IMR-90 (cell line): ENCODE data around the gene CPSF4L. TPM values are rescaled to one million over a fixed set of nuclear protein-coding genes. Genes with fewer than 3 reads are reported as not detected.
A peak's percentile ranks its signal among the peaks of the same experiment; 100 is the strongest.

ENCODE experiments used
- ATAC-seq: fragments of 200-7000 bp; cut with Tn5 transposase; 2 replicates; pipeline ENCODE4 v1.9.1; 2020; ENCODE audit warnings: low read depth, mild to moderate bottlenecking, moderate library complexity
- BruUV-seq: library from RNA; stranded (reverse); fragments of 400-500 nt; replicated peaks from 2 replicates; lab custom pipeline; 2021; lab: Mats Ljungman, UMichigan
- CTCF ChIA-PET: fragments of 300-600 bp; formaldehyde crosslinking; extraction: SDS; loops from one replicate; lab custom pipeline; 2021; ENCODE audit warnings: antibody characterized with exemption; lab: Yijun Ruan, JAX
- POLR2A ChIA-PET: fragments of 300-600 bp; sonication (Branson Sonifier 250); formaldehyde crosslinking; loops from one replicate; lab custom pipeline; 2022; ENCODE audit warnings: antibody characterized with exemption; ENCODE audit not compliant: unreplicated experiment; lab: Charles Lee
- DNase-seq: peaks from one replicate; pipeline ENCODE4 v3.0.0; 2013
- H2AFZ ChIP-seq: replicated peaks from 2 replicates; pipeline ENCODE3; 2013; ENCODE audit warnings: low read length, mild to moderate bottlenecking; ENCODE audit not compliant: poor library complexity
- H2AK5ac ChIP-seq: 2 replicates; pipeline ENCODE4 v1.6.1; 2013; ENCODE audit warnings: low read depth, low read length, inconsistent platforms
- H2AK9ac ChIP-seq: replicated peaks from 2 replicates; pipeline ENCODE3; 2013; ENCODE audit warnings: mild to moderate bottlenecking, low read depth, low read length, moderate library complexity; ENCODE audit not compliant: poor library complexity
- H2BK120ac ChIP-seq: 2 replicates; pipeline ENCODE4 v1.6.1; 2013; ENCODE audit warnings: low read depth, low read length, inconsistent platforms
- H2BK15ac ChIP-seq: 3 replicates; pipeline ENCODE4 v1.6.1; 2013; ENCODE audit warnings: low read depth, low read length, inconsistent platforms
- H2BK20ac ChIP-seq: 2 replicates; pipeline ENCODE4 v1.6.1; 2013; ENCODE audit warnings: low read depth, mild to moderate bottlenecking, inconsistent platforms, low read length, moderate library complexity
- H2BK5ac ChIP-seq: 2 replicates; pipeline ENCODE4 v1.6.1; 2013; ENCODE audit warnings: mild to moderate bottlenecking, low read depth, low read length, inconsistent platforms; ENCODE audit not compliant: poor library complexity, severe bottlenecking
- H3K14ac ChIP-seq: replicated peaks from 2 replicates; pipeline ENCODE4 v1.6.1; 2013; ENCODE audit warnings: low read depth, low read length, inconsistent platforms
- H3K18ac ChIP-seq: 2 replicates; pipeline ENCODE4 v1.6.1; 2013; ENCODE audit warnings: low read depth, low read length, control low read depth
- H3K23ac ChIP-seq: 2 replicates; pipeline ENCODE4 v1.6.1; 2013; ENCODE audit warnings: low read depth, low read length, inconsistent platforms
- H3K27ac ChIP-seq: 2 replicates; pipeline ENCODE4 v1.5.1; 2013; ENCODE audit warnings: mild to moderate bottlenecking, control low read depth, low read length; ENCODE audit not compliant: insufficient read depth
- H3K27me3 ChIP-seq: 2 replicates; pipeline ENCODE4 v1.6.1; 2013; ENCODE audit warnings: low read length; ENCODE audit not compliant: control insufficient read depth, insufficient read depth
- H3K36me3 ChIP-seq: 2 replicates; pipeline ENCODE4 v1.6.1; 2013; ENCODE audit warnings: low read length, mixed read lengths; ENCODE audit not compliant: control insufficient read depth, insufficient read depth
- H3K4ac ChIP-seq: 2 replicates; pipeline ENCODE4 v1.6.1; 2013; ENCODE audit warnings: low read depth, low read length, inconsistent platforms
- H3K4me1 ChIP-seq: 2 replicates; pipeline ENCODE4 v1.6.1; 2013; ENCODE audit warnings: low read length, mixed read lengths; ENCODE audit not compliant: control insufficient read depth, insufficient read depth
- H3K4me2 ChIP-seq: 2 replicates; pipeline ENCODE4 v1.6.1; 2013; ENCODE audit warnings: low read depth, mild to moderate bottlenecking, control low read depth, low read length, moderate library complexity
- H3K4me3 ChIP-seq: 2 replicates; pipeline ENCODE4 v1.5.1; 2013; ENCODE audit warnings: low read depth, mild to moderate bottlenecking, control low read depth, low read length, moderate library complexity; ENCODE audit not compliant: insufficient read depth
- H3K56ac ChIP-seq: 2 replicates; pipeline ENCODE4 v1.6.1; 2013; ENCODE audit warnings: low read length, inconsistent platforms; ENCODE audit not compliant: insufficient read depth; ENCODE audit errors: extremely low read depth
- H3K79me1 ChIP-seq, 2 experiments: 2 replicates each; pipeline ENCODE4 v1.6.1; 2013; ENCODE audit warnings: low read length in 2 of 2, inconsistent platforms in 1 of 2, low read depth in 1 of 2
- H3K9ac ChIP-seq: 2 replicates; pipeline ENCODE4 v1.6.1; 2013; ENCODE audit warnings: low read depth, low read length, control low read depth
- H3K9me1 ChIP-seq: 2 replicates; pipeline ENCODE4 v1.6.1; 2013; ENCODE audit warnings: low read length, inconsistent platforms; ENCODE audit not compliant: insufficient read depth
- H3K9me3 ChIP-seq: 2 replicates; pipeline ENCODE4 v1.6.1; 2013; ENCODE audit warnings: low read length; ENCODE audit not compliant: control insufficient read depth, insufficient read depth
- H4K20me1 ChIP-seq: 2 replicates; pipeline ENCODE4 v1.6.1; 2013; ENCODE audit warnings: low read length, inconsistent platforms; ENCODE audit not compliant: insufficient read depth
- H4K5ac ChIP-seq: 2 replicates; pipeline ENCODE4 v1.6.1; 2013; ENCODE audit warnings: mild to moderate bottlenecking, low read depth, low read length, control low read depth
- H4K8ac ChIP-seq, 2 experiments: 2 replicates each; pipeline ENCODE4 v1.6.1; 2013; ENCODE audit warnings: low read depth in 2 of 2, low read length in 2 of 2, control low read depth in 1 of 2, inconsistent platforms in 1 of 2
- H4K91ac ChIP-seq: 2 replicates; pipeline ENCODE4 v1.6.1; 2013; ENCODE audit warnings: low read depth, low read length, inconsistent platforms; ENCODE audit not compliant: insufficient read depth
- BHLHE40 ChIP-seq: fragments of 150-350 bp; IDR thresholded peaks from 2 replicates; pipeline ENCODE4 v1.6.1; 2016; ENCODE audit warnings: mild to moderate bottlenecking, low read depth, low read length
- CEBPB ChIP-seq: IDR thresholded peaks from 2 replicates; pipeline ENCODE4 v1.6.1; 2012; ENCODE audit warnings: low read depth, low read length, improper control_type of control experiment
- CHD1 ChIP-seq: IDR thresholded peaks from 2 replicates; pipeline ENCODE4 v1.6.1; 2012; ENCODE audit warnings: low read depth, low read length, improper control_type of control experiment
- ELK1 ChIP-seq: fragments of 150-350 bp; IDR thresholded peaks from 2 replicates; pipeline ENCODE4 v1.6.1; 2016; ENCODE audit warnings: low read depth, mild to moderate bottlenecking, low read length, moderate library complexity, borderline replicate concordance
- FOS ChIP-seq: fragments of 150-350 bp; IDR thresholded peaks from 2 replicates; pipeline ENCODE4 v1.6.1; 2016; ENCODE audit warnings: low read depth, low read length
- MAFK ChIP-seq: IDR thresholded peaks from 2 replicates; pipeline ENCODE4 v1.6.1; 2012; ENCODE audit warnings: low read depth, low read length, improper control_type of control experiment
- MXI1 ChIP-seq: IDR thresholded peaks from 2 replicates; pipeline ENCODE4 v1.6.1; 2012; ENCODE audit warnings: low read depth, mild to moderate bottlenecking, low read length, moderate library complexity, borderline replicate concordance
- NFE2L2 ChIP-seq: fragments of 150-350 bp; IDR thresholded peaks from 2 replicates; pipeline ENCODE4 v1.6.1; 2016; ENCODE audit warnings: low read depth, mild to moderate bottlenecking, low read length
- RAD21 ChIP-seq: IDR thresholded peaks from 2 replicates; pipeline ENCODE4 v1.6.1; 2012; ENCODE audit warnings: low read length, improper control_type of control experiment
- RFX5 ChIP-seq: IDR thresholded peaks from 2 replicates; pipeline ENCODE4 v1.8.0; 2012; ENCODE audit warnings: low read depth, mild to moderate bottlenecking, low read length, moderate library complexity
- SMC3 ChIP-seq: fragments of 150-350 bp; IDR thresholded peaks from 2 replicates; pipeline ENCODE4 v1.6.1; 2016; ENCODE audit warnings: low read depth, mild to moderate bottlenecking, antibody characterized with exemption, low read length, moderate library complexity
- USF2 ChIP-seq: fragments of 150-350 bp; IDR thresholded peaks from 2 replicates; pipeline ENCODE4 v1.6.1; 2017; ENCODE audit warnings: mild to moderate bottlenecking, antibody characterized with exemption, low read length, low read depth
- WGBS, 2 experiments: methylation state at CpG; one replicate each; pipeline versions ENCODE4 v1.1.5 to v1.1.7; 2013; ENCODE audit warnings: missing lambda C conversion rate in 2 of 2; ENCODE audit not compliant: insufficient read length in 1 of 2; ENCODE audit errors: extremely low coverage in 2 of 2; 5-methylcytosine and 5-hydroxymethylcytosine counted together
- dilution Hi-C: fragments of 300-500 bp; cut with HindIII; formaldehyde crosslinking; loops from one replicate; pipeline ENCODE4 v1.14.3; 2018; ENCODE audit warnings: low sequenced_read_pairs; ENCODE audit not compliant: unreplicated experiment
- in situ Hi-C: fragments of 300-500 bp; cut with MboI; formaldehyde crosslinking; loops from 3 replicates; pipeline ENCODE4 v1.14.3; 2019; ENCODE audit warnings: low sequenced_read_pairs, inconsistent platforms, mixed read lengths
- intact Hi-C: fragments of 100-400 bp; cut with micrococcal nuclease; formaldehyde crosslinking; loops from 2 replicates; pipeline ENCODE4 v1.10.0; 2022
- polyA plus RNA-seq, 3 experiments: library from polyadenylated mRNA; depleted of rRNA; stranded (reverse); fragments of >200 nt; gene quantifications; 2 replicates each; pipeline ENCODE4 v1.2.3, GENCODE V29; 2012; ENCODE audit warnings: low replicate concordance in 1 of 3
- total RNA-seq: library from RNA; depleted of rRNA; stranded (reverse); fragments of >200 nt; gene quantifications from 2 replicates; pipeline ENCODE4 v1.2.3, GENCODE V29; 2012

Gene CPSF4L
- total and polyA plus RNA-seq, 2 of the 4 experiments (the other 2 are of a cell fraction) = not detected

- no peak for ATAC-seq
- H3K27me3 ChIP-seq = no peaks in the 10 kb centered on the region
- CTCF ChIA-PET = interaction anchor here (0.7 to 1.6 kb wide), 2 partner anchors 502 to 671 kb away, joined by 3 to 4 read pairs; no protein-coding TSS in a partner anchor
Measured at GRCh38 chr17:73227379-73227778, 34.3 kb downstream of the CPSF4L start.

More at GRCh38 chr17:73227379-73227778, 34.3 kb downstream of the CPSF4L start:
- peaks cover 19% of the 10 kb centered on the region; the same call in 1 of the 2 replicates for H4K20me1 ChIP-seq
- no peak overlapping the region for H3K4me3 ChIP-seq
- TF ChIP-seq USF2 = no peak
- TF ChIP-seq FOS = no peak
- no peak for TF ChIP-seq RAD21
- no peak for TF ChIP-seq CEBPB
- no peak for TF ChIP-seq BHLHE40
- TF ChIP-seq SMC3 = no peak
- TF ChIP-seq CHD1 = no peak
- TF ChIP-seq RFX5 = no peak
- no peak for TF ChIP-seq NFE2L2
- no peak for TF ChIP-seq MAFK
- no peak for TF ChIP-seq MXI1
- no peak for TF ChIP-seq ELK1
- peak overlapping the region; percentile 86; the same call in 1 of the 2 replicates for H2BK20ac ChIP-seq
- peaks cover 11% of the 10 kb centered on the region for H3K9me1 ChIP-seq
- H2BK15ac ChIP-seq = peak overlapping the region; percentile 61; the same call in 1 of the 3 replicates
- no CpG with 5 or more reads among the region's 3 CpGs for WGBS, 2 experiments
- H3K4me1 ChIP-seq = peaks cover 17% of the 10 kb centered on the region
- H2AK5ac ChIP-seq = no peak overlapping the region
- H3K79me1 ChIP-seq = peaks cover 37 to 73% of the 10 kb centered on the region in 2 experiments
- H2BK120ac ChIP-seq = peak overlapping the region; percentile 79
- H2AFZ ChIP-seq = no peak overlapping the region
- dilution Hi-C loops = no loop called here
- peak overlapping the region; percentile 60; the same call in 1 of the 2 replicates for H4K91ac ChIP-seq
- POLR2A ChIA-PET = no interaction called here
- H3K4me2 ChIP-seq = peak overlapping the region; percentile 83
- H4K8ac ChIP-seq = peak overlapping the region; percentile 63 to 77; a peak in 3 of 4 replicates
- DNase-seq = no peak
- peak overlapping the region; percentile 88 for H3K4ac ChIP-seq
- H3K36me3 ChIP-seq = peaks cover 3% of the 10 kb centered on the region
- peak overlapping the region; percentile 96; the same call in 1 of the 2 replicates for H3K27ac ChIP-seq
- no peaks in the 10 kb centered on the region for H3K9me3 ChIP-seq
- peak overlapping the region; percentile 90; the same call in 1 of the 2 replicates for H3K9ac ChIP-seq
- peak overlapping the region; percentile 88; the same call in 1 of the 2 replicates for H3K56ac ChIP-seq
- in situ Hi-C loops = no loop called here
- peak overlapping the region; percentile 33; the same call in 1 of the 2 replicates for H4K5ac ChIP-seq
- H3K23ac ChIP-seq = peak overlapping the region; percentile 84
- peak overlapping the region; percentile 98 for H2BK5ac ChIP-seq
- H3K14ac ChIP-seq = peak overlapping the region; percentile 89
- intact Hi-C loops = no loop called here
- peak overlapping the region; percentile 76; the same call in 1 of the 2 replicates for H3K18ac ChIP-seq
- no peak overlapping the region for H2AK9ac ChIP-seq
- no TSS peak for BruUV-seq
